H9 (cell line): ENCODE measurements around the gene PPRC1. TPM values are rescaled to one million over a fixed set of nuclear protein-coding genes. Genes with fewer than 3 reads are reported as not detected.

Experiments
- DNase-seq: peaks from one replicate; pipeline ENCODE4 v3.0.0-alpha.2; 2017
- H2AFZ ChIP-seq: one replicate; pipeline ENCODE4 v1.6.1; 2013; ENCODE audit warnings: mild to moderate bottlenecking, low read length, control low read depth, moderate library complexity
- H2AK5ac ChIP-seq: 2 replicates; pipeline ENCODE4 v1.6.1; 2013; ENCODE audit warnings: low read length, control low read depth, mixed read lengths; ENCODE audit not compliant: insufficient read length
- H2BK120ac ChIP-seq: one replicate; pipeline ENCODE4 v1.6.1; 2013; ENCODE audit warnings: low read depth, mild to moderate bottlenecking, low read length, control low read depth, inconsistent platforms; ENCODE audit not compliant: poor library complexity, severe bottlenecking
- H2BK12ac ChIP-seq: 2 replicates; pipeline ENCODE4 v1.6.1; 2013; ENCODE audit warnings: low read length, control low read depth, mixed read lengths, low read depth; ENCODE audit not compliant: insufficient read length
- H2BK15ac ChIP-seq: 2 replicates; pipeline ENCODE4 v1.6.1; 2013; ENCODE audit warnings: low read depth, low read length, control low read depth
- H2BK20ac ChIP-seq: one replicate; pipeline ENCODE4 v1.6.1; 2013; ENCODE audit warnings: low read depth, mild to moderate bottlenecking, low read length, control low read depth, inconsistent platforms; ENCODE audit not compliant: poor library complexity, severe bottlenecking
- H2BK5ac ChIP-seq: 2 replicates; pipeline ENCODE4 v1.6.1; 2013; ENCODE audit warnings: low read length, control low read depth, mixed read lengths; ENCODE audit not compliant: insufficient read length
- H3K14ac ChIP-seq: 2 replicates; pipeline ENCODE4 v1.6.1; 2013; ENCODE audit warnings: low read length, control low read depth; ENCODE audit not compliant: insufficient read depth
- H3K18ac ChIP-seq: 2 replicates; pipeline ENCODE4 v1.6.1; 2013; ENCODE audit warnings: low read depth, mild to moderate bottlenecking, mixed read lengths, low read length, control low read depth; ENCODE audit not compliant: insufficient read length
- H3K23ac ChIP-seq: 2 replicates; pipeline ENCODE4 v1.6.1; 2013; ENCODE audit warnings: low read length, control low read depth, mixed read lengths, low read depth; ENCODE audit not compliant: insufficient read length
- H3K23me2 ChIP-seq: 2 replicates; pipeline ENCODE4 v1.6.1; 2013; ENCODE audit warnings: low read depth, mild to moderate bottlenecking, mixed read lengths, low read length, control low read depth; ENCODE audit not compliant: insufficient read length, poor library complexity, severe bottlenecking
- H3K27ac ChIP-seq: 2 replicates; pipeline ENCODE4 v1.5.1; 2013; ENCODE audit warnings: low read length, control low read depth, mixed read lengths, low read depth; ENCODE audit not compliant: insufficient read length
- H3K27me3 ChIP-seq: 2 replicates; pipeline ENCODE4 v1.6.1; 2013; ENCODE audit warnings: low read length, control low read depth, inconsistent platforms; ENCODE audit not compliant: insufficient read depth
- H3K4ac ChIP-seq: 2 replicates; pipeline ENCODE4 v1.6.1; 2013; ENCODE audit warnings: low read depth, mild to moderate bottlenecking, control low read depth, inconsistent platforms, low read length, moderate library complexity
- H3K4me1 ChIP-seq: 2 replicates; pipeline ENCODE4 v1.6.1; 2013; ENCODE audit warnings: low read length, control low read depth, inconsistent platforms; ENCODE audit not compliant: insufficient read depth
- H3K4me2 ChIP-seq: 2 replicates; pipeline ENCODE4 v1.6.1; 2013; ENCODE audit warnings: low read length, control low read depth, mixed read lengths; ENCODE audit not compliant: insufficient read length, insufficient read depth
- H3K56ac ChIP-seq: 2 replicates; pipeline ENCODE4 v1.6.1; 2013; ENCODE audit warnings: low read depth, mild to moderate bottlenecking, mixed read lengths, low read length, control low read depth; ENCODE audit not compliant: insufficient read length
- H3K79me1 ChIP-seq: 2 replicates; pipeline ENCODE4 v1.6.1; 2013; ENCODE audit warnings: low read depth, mild to moderate bottlenecking, moderate library complexity, low read length, control low read depth, inconsistent platforms; ENCODE audit not compliant: insufficient read depth, poor library complexity, severe bottlenecking
- H3K79me2 ChIP-seq: 2 replicates; pipeline ENCODE4 v1.6.1; 2013; ENCODE audit warnings: low read length, control low read depth, inconsistent platforms; ENCODE audit not compliant: insufficient read depth
- H3K9ac ChIP-seq: 2 replicates; pipeline ENCODE4 v1.6.1; 2013; ENCODE audit warnings: low read length, control low read depth, mixed read lengths; ENCODE audit not compliant: insufficient read length; ENCODE audit errors: extremely low read depth
- H3K9me3 ChIP-seq: one replicate; pipeline ENCODE4 v1.6.1; 2013; ENCODE audit warnings: low read depth, low read length, inconsistent platforms; ENCODE audit not compliant: control insufficient read depth
- H3T11ph ChIP-seq: one replicate; pipeline ENCODE4 v1.6.1; 2013; ENCODE audit warnings: mild to moderate bottlenecking, low read length, control low read depth, inconsistent platforms
- H4K20me1 ChIP-seq: one replicate; pipeline ENCODE4 v1.6.1; 2013; ENCODE audit not compliant: control insufficient read depth, insufficient read length, insufficient read depth
- H4K5ac ChIP-seq: 2 replicates; pipeline ENCODE4 v1.6.1; 2013; ENCODE audit warnings: low read depth, mild to moderate bottlenecking, mixed read lengths, low read length, control low read depth; ENCODE audit not compliant: insufficient read length
- H4K8ac ChIP-seq: replicated peaks from 2 replicates; pipeline ENCODE4 v1.6.1; 2013; ENCODE audit warnings: low read length, control low read depth, mixed read lengths, low read depth; ENCODE audit not compliant: insufficient read length
- H4K91ac ChIP-seq: 2 replicates; pipeline ENCODE4 v1.6.1; 2013; ENCODE audit warnings: low read depth, mild to moderate bottlenecking, moderate library complexity, mixed read lengths, low read length, control low read depth; ENCODE audit not compliant: insufficient read length
- H3K27ac Mint-ChIP-seq, 3 experiments: 2 replicates in 2 of 3; 3 replicates in 1 of 3; pipeline ENCODE4 v1.8.0; 2020 to 2021; ENCODE audit warnings: mixed read lengths in 3 of 3, mild to moderate bottlenecking in 1 of 3, moderate library complexity in 1 of 3
- H3K27me3 Mint-ChIP-seq: 2 replicates; pipeline ENCODE4 v1.8.0; 2021; ENCODE audit warnings: low read depth, mild to moderate bottlenecking, moderate library complexity, mixed read lengths
- H3K36me3 Mint-ChIP-seq, 3 experiments: 2 replicates in 2 of 3; 3 replicates in 1 of 3; pipeline ENCODE4 v1.8.0; 2020 to 2021; ENCODE audit warnings: low read depth in 3 of 3, mixed read lengths in 3 of 3; ENCODE audit not compliant: insufficient read depth in 1 of 3
- H3K4me1 Mint-ChIP-seq, 2 experiments: 2 replicates each; pipeline ENCODE4 v1.8.0; 2020; ENCODE audit warnings: mixed read lengths in 2 of 2
- H3K4me3 Mint-ChIP-seq, 2 experiments: 2 replicates in 1 of 2; 3 replicates in 1 of 2; pipeline ENCODE4 v1.8.0; 2020 to 2021; ENCODE audit warnings: mild to moderate bottlenecking in 2 of 2, mixed read lengths in 2 of 2, moderate library complexity in 1 of 2
- H3K9me3 Mint-ChIP-seq, 2 experiments: 2 replicates in 1 of 2; 3 replicates in 1 of 2; pipeline ENCODE4 v1.8.0; 2020; ENCODE audit warnings: mild to moderate bottlenecking in 2 of 2, mixed read lengths in 2 of 2, moderate library complexity in 1 of 2
- CTCF ChIP-seq: fragments of 200-600 bp; sonication (generic); conservative IDR thresholded peaks from 3 replicates; pipeline ENCODE4 v1.8.0; 2021; ENCODE audit warnings: antibody characterized with exemption, mild to moderate bottlenecking
- WGBS: extraction: QIAGEN DNeasy Blood & Tissue Kit; methylation state at CpG from one replicate; pipeline ENCODE4 v1.1.7; 2013; ENCODE audit warnings: missing lambda C conversion rate, low lambda C conversion rate, mixed read lengths; ENCODE audit not compliant: insufficient read length; ENCODE audit errors: extremely low coverage; 5-methylcytosine and 5-hydroxymethylcytosine counted together
- total RNA-seq: library from RNA; stranded (reverse); gene quantifications from 2 replicates; pipeline ENCODE4 v1.2.1, GENCODE V29; 2021

The PPRC1 gene
- total RNA-seq, 1 experiment from 2014 or later, result 121 TPM

GRCh38 chr10:102140218-102140617, 7.4 kb downstream of the PPRC1 start:
- H3K79me2 ChIP-seq, result peaks cover 27% of the 10 kb centered on the region
- DNase-seq, result no peak
- no peak overlapping the region for H4K91ac ChIP-seq
- H3K56ac ChIP-seq, result no peak overlapping the region
- H3K27me3 ChIP-seq, result no peaks in the 10 kb centered on the region
- H3K4me1 ChIP-seq, result no peaks in the 10 kb centered on the region
- peaks cover 14% of the 10 kb centered on the region for H3K79me1 ChIP-seq
- no CpG with 5 or more reads among the region's 4 CpGs for WGBS
- H3K4me1 Mint-ChIP-seq, result peaks cover 10 to 12% of the 10 kb centered on the region in 2 experiments
- no peak overlapping the region for H2BK20ac ChIP-seq
- H4K8ac ChIP-seq, result no peak overlapping the region
- H3K27me3 Mint-ChIP-seq, result no peaks in the 10 kb centered on the region
- H4K20me1 ChIP-seq, result no peaks in the 10 kb centered on the region
- peaks cover 73 to 81% (median 79%) of the 10 kb centered on the region in 3 experiments for H3K36me3 Mint-ChIP-seq
- H3K9me3 Mint-ChIP-seq, result no peaks in the 10 kb centered on the region
- H2BK120ac ChIP-seq, result no peak overlapping the region
- no peak overlapping the region for H3K14ac ChIP-seq
- no peak overlapping the region for H2AK5ac ChIP-seq
- H3K27ac Mint-ChIP-seq, result peak overlapping the region in 1 of 3 experiments; percentile 40; a peak in 2 of 7 replicates
- no peaks in the 10 kb centered on the region for H3K23me2 ChIP-seq
- no peak overlapping the region for H2BK5ac ChIP-seq
- H4K5ac ChIP-seq, result no peak overlapping the region
- H2AFZ ChIP-seq, result no peak overlapping the region
- H3K9ac ChIP-seq, result no peak overlapping the region
- H2BK15ac ChIP-seq, result no peak overlapping the region
- H3K18ac ChIP-seq, result no peak overlapping the region
- H3K4ac ChIP-seq, result no peak overlapping the region
- no peak for TF ChIP-seq CTCF
- no peak overlapping the region for H3T11ph ChIP-seq
- H3K27ac ChIP-seq, result no peak overlapping the region
- H3K23ac ChIP-seq, result no peak overlapping the region
- H3K4me3 Mint-ChIP-seq, result no peak overlapping the region
- H3K4me2 ChIP-seq, result no peak overlapping the region
- no peak overlapping the region for H2BK12ac ChIP-seq
- H3K9me3 ChIP-seq, result no peaks in the 10 kb centered on the region
